Measurements from ENCODE around the gene MAN2C1.

MAN2C1 gene

DNA sequence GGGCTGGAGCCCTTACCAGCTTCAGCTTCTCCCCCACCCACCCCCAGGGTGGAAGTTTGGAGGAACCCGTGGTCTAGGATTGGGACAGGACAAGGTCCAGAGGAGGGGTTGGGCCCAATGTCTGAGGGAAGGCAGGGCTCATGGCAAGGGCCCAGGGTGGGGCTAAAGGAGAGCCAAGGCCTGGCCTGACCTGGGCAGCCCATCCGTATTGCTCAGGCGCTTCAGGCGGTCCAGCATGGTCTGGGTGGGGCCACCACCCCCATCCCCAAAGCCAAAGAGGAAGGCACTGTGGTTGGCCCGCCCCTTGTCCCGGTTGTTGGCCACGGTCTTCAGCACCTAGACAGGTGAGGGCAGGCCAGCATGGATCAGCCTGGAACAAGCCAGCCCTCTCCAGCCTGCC, 7.6 kb downstream of the MAN2C1 start:
- H3K79me2 ChIP-seq (ENCODE audit: insufficient read depth, low read depth) = no peaks in the 10 kb centered on the region
- H3K27me3 ChIP-seq (ENCODE audit: insufficient read depth, low read depth) = no peaks in the 10 kb centered on the region
- H3K36me3 ChIP-seq (ENCODE audit: insufficient read depth) = no peaks in the 10 kb centered on the region
- no peak overlapping the region for H3K4me3 ChIP-seq (IDR thresholded peaks at IDR 0.05; ENCODE audit: insufficient read depth, low read depth, low read length)
- H2AFZ ChIP-seq (ENCODE audit: low read depth) = no peak overlapping the region
- H3K4me2 ChIP-seq = no peak overlapping the region
- no peak overlapping the region for H3K27ac ChIP-seq
- TF ChIP-seq, protein P1, sequence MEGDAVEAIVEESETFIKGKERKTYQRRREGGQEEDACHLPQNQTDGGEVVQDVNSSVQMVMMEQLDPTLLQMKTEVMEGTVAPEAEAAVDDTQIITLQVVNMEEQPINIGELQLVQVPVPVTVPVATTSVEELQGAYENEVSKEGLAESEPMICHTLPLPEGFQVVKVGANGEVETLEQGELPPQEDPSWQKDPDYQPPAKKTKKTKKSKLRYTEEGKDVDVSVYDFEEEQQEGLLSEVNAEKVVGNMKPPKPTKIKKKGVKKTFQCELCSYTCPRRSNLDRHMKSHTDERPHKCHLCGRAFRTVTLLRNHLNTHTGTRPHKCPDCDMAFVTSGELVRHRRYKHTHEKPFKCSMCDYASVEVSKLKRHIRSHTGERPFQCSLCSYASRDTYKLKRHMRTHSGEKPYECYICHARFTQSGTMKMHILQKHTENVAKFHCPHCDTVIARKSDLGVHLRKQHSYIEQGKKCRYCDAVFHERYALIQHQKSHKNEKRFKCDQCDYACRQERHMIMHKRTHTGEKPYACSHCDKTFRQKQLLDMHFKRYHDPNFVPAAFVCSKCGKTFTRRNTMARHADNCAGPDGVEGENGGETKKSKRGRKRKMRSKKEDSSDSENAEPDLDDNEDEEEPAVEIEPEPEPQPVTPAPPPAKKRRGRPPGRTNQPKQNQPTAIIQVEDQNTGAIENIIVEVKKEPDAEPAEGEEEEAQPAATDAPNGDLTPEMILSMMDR (conservative IDR thresholded peaks at IDR 0.05; ENCODE audit: low read depth, low read length) = no peak
- no peak overlapping the region for H3K9ac ChIP-seq
- no peaks in the 10 kb centered on the region for H4K20me1 ChIP-seq (ENCODE audit: insufficient read depth)
- H3K4me1 ChIP-seq (ENCODE audit: low read depth, poor library complexity, severe bottlenecking) = no peaks in the 10 kb centered on the region

GRCh38 chr15:75360391-75360790, 8.0 kb downstream of the MAN2C1 start:
- Histone ChIP-seq H3K4me1 (ENCODE audit: low read depth, poor library complexity, severe bottlenecking) (no peaks in the 10 kb centered on the region), H3K4me2 (no peak overlapping the region), H3K9ac (no peak overlapping the region), H3K27ac (no peak overlapping the region), H3K27me3 (ENCODE audit: insufficient read depth, low read depth) (no peaks in the 10 kb centered on the region), H3K79me2 (ENCODE audit: insufficient read depth, low read depth) (no peaks in the 10 kb centered on the region), H2AFZ (ENCODE audit: low read depth) (no peak overlapping the region), H3K36me3 (ENCODE audit: insufficient read depth) (no peaks in the 10 kb centered on the region), H4K20me1 (ENCODE audit: insufficient read depth) (no peaks in the 10 kb centered on the region), H3K4me3 (IDR thresholded peaks at IDR 0.05; ENCODE audit: insufficient read depth, low read depth, low read length) (no peak overlapping the region)
- TF ChIP-seq, protein P1 (conservative IDR thresholded peaks at IDR 0.05; ENCODE audit: low read depth, low read length) = no peak

DNA sequence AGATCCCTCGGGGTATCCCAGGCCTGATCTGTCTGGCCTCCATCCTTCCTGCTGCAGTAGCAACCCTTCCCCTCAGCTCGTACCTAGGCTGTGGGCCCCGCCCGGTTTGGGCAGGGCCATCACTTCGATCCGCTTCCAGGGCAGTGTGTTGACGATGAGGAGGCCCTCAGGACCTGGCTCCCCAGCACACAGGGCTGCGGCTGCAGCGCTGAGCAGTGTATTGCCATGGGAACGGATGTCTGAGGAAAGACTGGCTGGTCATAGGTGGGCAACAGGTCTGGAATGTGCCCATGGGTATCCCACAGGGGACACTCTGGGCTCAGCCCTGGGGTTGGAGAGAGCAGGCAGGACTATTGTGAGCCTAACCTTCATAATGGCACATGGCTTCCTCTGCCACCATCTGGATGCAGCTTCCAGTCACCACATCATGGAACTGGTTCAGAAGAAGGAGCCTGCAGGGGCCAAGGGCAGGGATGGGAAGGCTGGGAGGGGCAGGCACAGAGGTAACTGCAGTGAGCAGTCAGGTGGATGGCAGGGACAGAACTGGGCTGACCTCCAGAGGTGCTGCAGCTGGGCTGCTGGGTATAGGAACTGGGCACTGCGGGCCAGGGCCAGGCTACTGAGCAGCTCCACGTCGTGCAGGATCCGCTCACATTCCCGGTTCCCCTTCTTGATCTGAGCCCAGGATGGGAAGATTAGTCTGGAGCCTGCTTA, 8.7 kb downstream of the MAN2C1 start:
- Histone ChIP-seq H3K4me1 (ENCODE audit: low read depth, poor library complexity, severe bottlenecking) (no peaks in the 10 kb centered on the region), H3K27me3 (ENCODE audit: insufficient read depth, low read depth) (no peaks in the 10 kb centered on the region), H4K20me1 (ENCODE audit: insufficient read depth) (no peaks in the 10 kb centered on the region), H3K36me3 (ENCODE audit: insufficient read depth) (no peaks in the 10 kb centered on the region), H2AFZ (ENCODE audit: low read depth) (no peak overlapping the region), H3K9ac (no peak overlapping the region), H3K79me2 (ENCODE audit: insufficient read depth, low read depth) (no peaks in the 10 kb centered on the region), H3K4me3 (IDR thresholded peaks at IDR 0.05; ENCODE audit: insufficient read depth, low read depth, low read length) (no peak overlapping the region), H3K27ac (no peak overlapping the region), H3K4me2 (no peak overlapping the region)
- TF ChIP-seq, protein P1 (conservative IDR thresholded peaks at IDR 0.05; ENCODE audit: low read depth, low read length) = no peak

- no peaks in the 10 kb centered on the region for H3K36me3 ChIP-seq (ENCODE audit: insufficient read depth)
- TF ChIP-seq, protein P1 (conservative IDR thresholded peaks at IDR 0.05; ENCODE audit: low read depth, low read length) = no peak
Measured at GRCh38 chr15:75358771-75359536, 9.5 kb downstream of the MAN2C1 start.

More at GRCh38 chr15:75358771-75359536, 9.5 kb downstream of the MAN2C1 start:
- H3K4me1 ChIP-seq (ENCODE audit: low read depth, poor library complexity, severe bottlenecking) = no peaks in the 10 kb centered on the region
- H2AFZ ChIP-seq (ENCODE audit: low read depth) = no peak overlapping the region
- no peaks in the 10 kb centered on the region for H4K20me1 ChIP-seq (ENCODE audit: insufficient read depth)
- H3K79me2 ChIP-seq (ENCODE audit: insufficient read depth, low read depth) = no peaks in the 10 kb centered on the region
- H3K27ac ChIP-seq = no peak overlapping the region
- no peak overlapping the region for H3K4me2 ChIP-seq
- H3K4me3 ChIP-seq (IDR thresholded peaks at IDR 0.05; ENCODE audit: insufficient read depth, low read depth, low read length) = no peak overlapping the region
- no peaks in the 10 kb centered on the region for H3K27me3 ChIP-seq (ENCODE audit: insufficient read depth, low read depth)
- H3K9ac ChIP-seq = no peak overlapping the region

Data from KMS-11 (cell line).